ENCODE measurements around the gene IAH1. TPM values are rescaled to one million over a fixed set of nuclear protein-coding genes. Genes with fewer than 3 reads are reported as not detected.
"Not testable (repeated sequence)": the region's sequence is repeated elsewhere in the genome, so short reads cannot be mapped to it uniquely, and the experiment has no call there.

Gene IAH1
- total RNA-seq, 4 donors from 2014 or later, result 50.3 to 83.7 (median 62.5) TPM

DNA sequence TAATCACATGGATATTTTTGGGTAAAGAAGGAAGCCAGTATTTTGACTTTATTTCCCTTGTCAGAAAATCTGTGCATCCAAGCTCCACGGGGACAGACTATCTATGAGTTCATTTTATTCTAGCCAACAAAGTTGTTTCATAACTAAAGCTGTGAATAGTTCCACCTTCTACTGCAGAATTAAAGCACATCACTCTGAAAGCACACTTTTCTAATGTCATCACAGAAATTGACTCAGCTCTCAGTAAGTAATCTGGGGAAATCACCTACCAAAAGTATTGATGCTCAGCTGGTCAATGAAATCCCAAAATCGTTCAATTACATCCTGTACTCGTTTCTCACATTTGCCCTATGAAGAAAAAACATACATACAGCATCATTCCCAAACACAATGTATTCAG is 19.1 kb downstream of the IAH1 start:
- TF ChIP-seq, protein P1, sequence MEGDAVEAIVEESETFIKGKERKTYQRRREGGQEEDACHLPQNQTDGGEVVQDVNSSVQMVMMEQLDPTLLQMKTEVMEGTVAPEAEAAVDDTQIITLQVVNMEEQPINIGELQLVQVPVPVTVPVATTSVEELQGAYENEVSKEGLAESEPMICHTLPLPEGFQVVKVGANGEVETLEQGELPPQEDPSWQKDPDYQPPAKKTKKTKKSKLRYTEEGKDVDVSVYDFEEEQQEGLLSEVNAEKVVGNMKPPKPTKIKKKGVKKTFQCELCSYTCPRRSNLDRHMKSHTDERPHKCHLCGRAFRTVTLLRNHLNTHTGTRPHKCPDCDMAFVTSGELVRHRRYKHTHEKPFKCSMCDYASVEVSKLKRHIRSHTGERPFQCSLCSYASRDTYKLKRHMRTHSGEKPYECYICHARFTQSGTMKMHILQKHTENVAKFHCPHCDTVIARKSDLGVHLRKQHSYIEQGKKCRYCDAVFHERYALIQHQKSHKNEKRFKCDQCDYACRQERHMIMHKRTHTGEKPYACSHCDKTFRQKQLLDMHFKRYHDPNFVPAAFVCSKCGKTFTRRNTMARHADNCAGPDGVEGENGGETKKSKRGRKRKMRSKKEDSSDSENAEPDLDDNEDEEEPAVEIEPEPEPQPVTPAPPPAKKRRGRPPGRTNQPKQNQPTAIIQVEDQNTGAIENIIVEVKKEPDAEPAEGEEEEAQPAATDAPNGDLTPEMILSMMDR (IDR thresholded peaks at IDR 0.05), result no peak
- no peak for TF ChIP-seq POLR2A (IDR thresholded peaks at IDR 0.05)
- intact Hi-C loops (cut with DNase I), result no loop called here
- H3K27me3 ChIP-seq, result no peaks in the 10 kb centered on the region
- H3K4me3 ChIP-seq (replicated peaks in 1 of 3), result no peak overlapping the region
- no peaks in the 10 kb centered on the region for H3K4me1 ChIP-seq
- peaks cover 62 to 79% of the 10 kb centered on the region in 2 donors for H3K36me3 ChIP-seq
- 88% methylated on average over 3 of the region's 3 CpGs for WGBS, 2 donors
- H3K9me3 ChIP-seq, result no peaks in the 10 kb centered on the region
- H3K27ac ChIP-seq, result no peak overlapping the region
- no peak for DNase-seq

DNA sequence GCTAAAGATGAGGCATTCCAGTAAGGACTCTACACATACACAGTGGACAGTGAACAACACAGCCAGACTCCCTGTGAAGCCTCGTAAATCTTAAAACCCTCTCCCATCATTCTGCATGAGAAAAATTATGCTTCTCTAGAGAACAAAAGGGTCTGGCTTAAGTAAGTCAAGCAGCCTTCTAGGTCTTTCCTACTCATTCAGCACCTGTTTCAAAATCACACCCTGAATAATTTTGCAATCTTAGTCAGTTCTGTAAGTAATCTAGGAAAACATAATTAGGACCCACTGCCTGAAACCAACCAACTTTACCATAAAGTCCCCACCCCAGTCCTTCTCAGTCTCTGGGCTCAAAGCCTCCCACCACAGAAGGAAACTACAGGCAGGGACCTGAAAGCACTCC is 19.7 kb downstream of the IAH1 start:
- DNase-seq, result no peak
- Histone ChIP-seq H3K36me3 (peaks cover 56 to 73% of the 10 kb centered on the region in 2 donors), H3K4me1 (no peaks in the 10 kb centered on the region), H3K9me3 (no peaks in the 10 kb centered on the region), H3K4me3 (replicated peaks in 1 of 3) (no peak overlapping the region), H3K27me3 (no peaks in the 10 kb centered on the region), H3K27ac (no peak overlapping the region)
- TF ChIP-seq, protein P1 (IDR thresholded peaks at IDR 0.05), result no peak
- TF ChIP-seq POLR2A (IDR thresholded peaks at IDR 0.05), result no peak
- 84 to 89% methylated on average over 1 of the region's 1 CpG for WGBS, 2 donors
- intact Hi-C loops (cut with DNase I), result no loop called here

DNA sequence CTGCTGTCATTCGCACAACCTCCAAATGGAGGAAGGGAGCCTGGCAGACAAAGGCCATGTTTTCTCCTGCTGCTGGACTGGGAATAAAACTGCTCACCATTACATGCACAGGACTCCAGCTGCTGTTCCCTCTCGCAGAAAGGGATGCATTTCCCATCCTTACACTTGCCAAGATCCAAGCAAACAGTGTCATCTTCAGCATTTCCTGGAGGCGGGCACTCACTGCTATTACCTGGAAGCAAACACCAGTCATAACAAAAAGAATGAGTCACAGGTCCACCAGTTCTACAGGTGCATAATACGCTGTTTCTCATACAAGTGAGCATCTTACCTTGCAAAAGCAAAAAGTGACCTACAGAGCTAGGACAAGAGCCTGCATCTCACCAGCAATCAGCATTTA is 22.7 kb downstream of the IAH1 start:
- H3K27ac ChIP-seq, result no peak overlapping the region

DNA sequence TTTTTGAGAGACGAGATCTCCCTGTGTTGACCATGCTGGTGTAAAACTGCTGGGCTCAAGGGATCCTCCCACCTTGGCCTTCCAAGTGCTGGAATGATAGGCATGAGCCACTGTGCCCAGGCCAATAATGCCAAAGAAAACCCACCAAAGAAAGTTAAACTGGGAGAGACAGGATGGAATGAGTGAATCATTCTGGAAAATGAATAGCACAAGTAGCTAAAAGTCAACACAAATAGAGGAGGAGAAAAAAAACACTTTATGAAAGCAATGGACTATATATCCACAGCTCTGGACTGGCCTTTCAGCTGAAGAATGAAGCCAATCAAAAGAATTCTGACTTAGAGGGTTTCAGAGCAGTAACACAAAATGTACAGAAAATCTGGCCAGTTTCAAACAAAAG is 23.9 kb downstream of the IAH1 start:
- 92 to 100% methylated on average over 1 of the region's 1 CpG for WGBS, 2 donors

More for the DNA sequence above, 22.7 kb downstream of the IAH1 start:
- Histone ChIP-seq H3K27me3 (no peaks in the 10 kb centered on the region), H3K4me1 (no peaks in the 10 kb centered on the region), H3K9me3 (no peaks in the 10 kb centered on the region), H3K36me3 (peaks cover 36 to 47% of the 10 kb centered on the region in 2 donors), H3K4me3 (replicated peaks in 1 of 3) (no peak overlapping the region)
- 94 to 96% methylated on average over 4 of the region's 4 CpGs for WGBS, 2 donors
- no peak for TF ChIP-seq POLR2A (IDR thresholded peaks at IDR 0.05)
- TF ChIP-seq, protein P1 (IDR thresholded peaks at IDR 0.05), result no peak
- intact Hi-C loops (cut with DNase I), result no loop called here
- DNase-seq, result no peak

DNA sequence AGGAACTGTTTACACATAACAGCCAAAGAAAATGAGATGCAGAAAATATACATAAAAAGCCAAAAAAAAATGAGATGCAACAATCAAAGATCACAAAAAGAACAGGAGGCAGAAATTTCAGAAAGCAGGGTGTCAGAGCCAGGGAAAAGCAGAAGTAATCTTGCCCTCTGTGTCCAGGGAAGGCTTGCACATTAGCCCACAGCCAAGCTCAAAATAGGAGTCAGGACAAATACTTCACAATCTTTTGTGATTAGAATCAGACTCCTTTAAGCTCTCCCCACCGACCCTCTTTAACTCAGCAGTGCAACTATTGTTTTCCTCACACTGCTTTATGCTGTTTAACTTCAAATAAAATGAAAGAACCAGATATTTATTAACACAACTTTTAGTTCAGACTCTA is 34.6 kb downstream of the IAH1 start:
- Histone ChIP-seq H3K27me3 (no peaks in the 10 kb centered on the region), H3K4me1 (no peaks in the 10 kb centered on the region), H3K4me3 (replicated peaks in 1 of 3) (no peak overlapping the region), H3K36me3 (peaks cover 9 to 15% of the 10 kb centered on the region in 2 donors), H3K27ac (no peak overlapping the region), H3K9me3 (no peaks in the 10 kb centered on the region)
- DNase-seq, result no peak
- intact Hi-C loops (cut with DNase I), result no loop called here
- no peak for TF ChIP-seq POLR2A (IDR thresholded peaks at IDR 0.05)
- TF ChIP-seq, protein P1 (IDR thresholded peaks at IDR 0.05), result no peak
- WGBS, 2 donors, result 19 to 27% methylated on average over 1 of the region's 1 CpG

More for the DNA sequence above, 23.9 kb downstream of the IAH1 start:
- no peak for DNase-seq
- Histone ChIP-seq H3K27me3 (no peaks in the 10 kb centered on the region), H3K36me3 (peaks cover 36 to 41% of the 10 kb centered on the region in 2 donors), H3K27ac (no peak overlapping the region), H3K4me3 (replicated peaks in 1 of 3) (no peak overlapping the region), H3K9me3 (no peaks in the 10 kb centered on the region), H3K4me1 (no peaks in the 10 kb centered on the region)
- intact Hi-C loops (cut with DNase I), result no loop called here
- TF ChIP-seq, protein P1 (IDR thresholded peaks at IDR 0.05), result no peak
- TF ChIP-seq POLR2A (IDR thresholded peaks at IDR 0.05), result no peak

DNA sequence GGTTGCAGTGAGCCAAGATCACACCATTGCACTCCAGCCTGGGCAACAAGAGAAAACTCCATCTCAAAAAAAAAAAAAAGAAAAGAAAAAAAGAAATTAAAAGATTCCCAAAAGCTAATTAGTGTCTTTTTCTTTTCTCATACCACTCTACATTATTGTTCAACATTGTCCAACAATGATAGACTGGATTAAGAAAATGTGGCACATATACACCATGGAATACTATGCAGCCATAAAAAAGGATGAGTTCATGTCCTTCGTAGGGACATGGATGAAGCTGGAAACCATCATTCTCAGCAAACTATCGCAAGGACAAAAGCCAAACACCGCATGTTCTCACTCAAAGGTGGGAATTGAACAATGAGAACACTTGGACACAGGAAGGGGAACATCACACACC is 39.6 kb downstream of the IAH1 start:
- DNase-seq; H3K4me1 ChIP-seq; H3K9me3 ChIP-seq; H3K27me3 ChIP-seq; intact Hi-C loops (cut with DNase I); H3K4me3 ChIP-seq (replicated peaks in 1 of 3); H3K36me3 ChIP-seq; H3K27ac ChIP-seq: not testable (repeated sequence)
- 96 to 100% methylated on average over 3 of the region's 3 CpGs for WGBS, 2 donors
